Activated naive CD8-positive, alpha-beta T cell treated with anti-CD3 and anti-CD28 coated beads, Interleukin-2, amount 50 U/mL, for 24 hours (primary cell): Measurements from ENCODE around the gene USP4.
A peak's percentile ranks its signal among the peaks of the same experiment; 100 is the strongest.
"Not testable (repeated sequence)": the region's sequence is repeated elsewhere in the genome, so short reads cannot be mapped to it uniquely, and the experiment has no call there.

Experiments used
- ATAC-seq: fragments of 150-1000 bp; cut with Tn5 transposase; one replicate; pipeline ENCODE4 v1.10.0; 2021
- DNase-seq: peaks from one replicate; pipeline ENCODE4 v3.0.0; 2021
- H3K27ac Mint-ChIP-seq: one replicate; pipeline ENCODE4 v1.8.0; 2021; ENCODE audit warnings: mild to moderate bottlenecking, mixed read lengths
- H3K27me3 Mint-ChIP-seq: one replicate; pipeline ENCODE4 v1.8.0; 2021; ENCODE audit warnings: mixed read lengths
- H3K36me3 Mint-ChIP-seq: one replicate; pipeline ENCODE4 v1.8.0; 2021; ENCODE audit warnings: low read depth, mixed read lengths
- H3K4me1 Mint-ChIP-seq: one replicate; pipeline ENCODE4 v1.8.0; 2021; ENCODE audit warnings: mixed read lengths
- H3K4me3 Mint-ChIP-seq: one replicate; pipeline ENCODE4 v1.8.0; 2021; ENCODE audit warnings: mild to moderate bottlenecking, moderate library complexity, mixed read lengths
- H3K9me3 Mint-ChIP-seq: one replicate; pipeline ENCODE4 v1.8.0; 2021; ENCODE audit warnings: mixed read lengths

USP4 gene

DNA sequence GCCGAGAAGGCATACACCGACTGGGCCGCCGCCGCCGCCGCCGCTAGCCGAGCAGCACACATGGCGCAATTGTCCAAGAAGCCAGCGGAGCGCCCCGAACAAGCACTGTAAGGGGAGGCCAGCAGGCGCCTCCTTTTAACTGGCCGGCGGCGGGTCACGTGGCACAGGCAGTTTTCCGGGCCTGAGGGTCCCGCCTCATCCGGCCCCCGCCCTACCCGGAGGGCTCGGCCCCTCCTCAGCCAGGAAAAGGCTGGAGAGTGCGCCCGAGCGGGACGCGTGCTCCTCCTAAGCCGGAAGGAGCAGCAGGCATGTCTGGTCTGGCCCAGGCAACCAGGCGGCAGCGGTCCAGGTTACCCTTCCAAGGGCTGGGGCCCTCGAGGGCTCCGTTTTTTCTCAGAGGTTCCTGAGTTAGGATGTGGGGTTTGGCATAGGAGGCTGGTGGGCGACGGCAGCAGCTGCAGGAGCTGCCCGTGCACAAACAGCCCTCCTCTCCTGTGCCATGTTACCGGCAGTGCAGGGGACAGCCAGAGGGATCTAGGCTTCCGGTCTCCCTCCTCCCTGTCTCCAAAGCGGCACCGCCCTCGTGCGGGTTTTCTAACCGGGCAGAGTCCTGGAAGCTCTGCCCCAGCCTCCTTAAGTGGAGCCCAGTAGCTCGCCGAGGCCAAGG lies 18.5 kb upstream of the USP4 start, which contains the start of gene GPX1:
Gene GPX1, minus strand, starts transcription at position 137 of the 667 bp plus-strand sequence. Its CDS starts 75 bp downstream, at position 62.
- Mint-ChIP-seq H3K4me1 (peaks cover 44% of the 10 kb centered on the region), H3K4me3 (peak within 1 kb of the TSS; percentile 97), H3K9me3 (no peaks in the 10 kb centered on the region), H3K27ac (peak within 1 kb of the TSS; percentile 97), H3K36me3 (peaks cover 57% of the 10 kb centered on the region), H3K27me3 (no peaks in the 10 kb centered on the region)
- DNase-seq (peak; percentile 91), ATAC-seq (peak; percentile 88)

DNA sequence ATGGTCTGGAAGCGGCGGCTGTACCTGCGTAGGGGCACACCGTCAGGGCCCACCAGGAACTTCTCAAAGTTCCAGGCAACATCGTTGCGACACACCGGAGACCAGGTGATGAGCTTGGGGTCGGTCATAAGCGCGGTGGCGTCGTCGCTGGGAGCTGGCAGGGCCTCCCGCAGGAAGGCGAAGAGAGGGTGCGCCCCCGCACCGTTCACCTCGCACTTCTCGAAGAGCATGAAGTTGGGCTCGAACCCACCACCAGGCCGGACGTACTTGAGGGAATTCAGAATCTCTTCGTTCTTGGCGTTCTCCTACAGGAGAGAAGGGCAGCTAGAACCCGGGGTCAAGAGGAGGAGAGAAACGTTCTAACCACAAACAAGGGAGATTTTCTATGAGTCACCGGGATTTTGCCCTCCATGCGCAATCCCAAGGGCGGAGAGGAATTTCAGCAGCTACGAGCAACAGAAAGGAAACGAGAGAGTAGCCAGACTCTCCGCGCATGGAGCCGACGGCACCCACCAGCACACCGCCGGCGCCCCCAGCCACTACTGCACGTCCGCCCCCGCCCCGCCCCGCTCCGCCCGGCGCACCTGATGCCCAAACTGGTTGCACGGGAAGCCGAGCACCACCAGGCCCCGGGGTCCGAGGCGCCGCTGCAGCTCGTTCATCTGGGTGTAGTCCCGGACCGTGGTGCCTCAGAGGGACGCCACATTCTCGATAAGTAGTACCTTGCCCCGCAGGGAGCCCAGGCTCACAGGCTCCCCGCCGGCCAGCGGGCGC lies 17.8 kb upstream of the USP4 start:
- peak overlapping the region; percentile 97 for H3K27ac Mint-ChIP-seq
- peak overlapping the region; percentile 97 for H3K4me3 Mint-ChIP-seq
- ATAC-seq (peak; percentile 22), DNase-seq (peak; percentile 61)
- not testable (repeated sequence) for H3K27me3 Mint-ChIP-seq, H3K9me3 Mint-ChIP-seq
- H3K36me3 Mint-ChIP-seq = peaks cover 51% of the 10 kb centered on the region
- peaks cover 45% of the 10 kb centered on the region for H3K4me1 Mint-ChIP-seq

DNA sequence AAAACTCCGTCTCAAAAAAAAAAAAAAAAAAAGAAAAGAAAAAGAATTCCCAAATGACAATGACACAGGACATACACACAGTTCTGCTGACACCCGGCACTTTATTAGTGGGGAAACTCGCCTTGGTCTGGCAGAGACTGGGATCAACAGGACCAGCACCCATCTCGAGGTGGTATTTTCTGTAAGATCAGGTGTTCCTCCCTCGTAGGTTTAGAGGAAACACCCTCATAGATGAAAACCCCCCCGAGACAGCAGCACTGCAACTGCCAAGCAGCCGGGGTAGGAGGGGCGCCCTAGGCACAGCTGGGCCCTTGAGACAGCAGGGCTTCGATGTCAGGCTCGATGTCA lies 17.2 kb upstream of the USP4 start:
- H3K4me1 Mint-ChIP-seq = peaks cover 45% of the 10 kb centered on the region
- not testable (repeated sequence) for DNase-seq, ATAC-seq, H3K9me3 Mint-ChIP-seq, H3K27me3 Mint-ChIP-seq
- peak overlapping the region; percentile 97 for H3K27ac Mint-ChIP-seq
- H3K36me3 Mint-ChIP-seq = peaks cover 46% of the 10 kb centered on the region
- H3K4me3 Mint-ChIP-seq = peak overlapping the region; percentile 97

DNA sequence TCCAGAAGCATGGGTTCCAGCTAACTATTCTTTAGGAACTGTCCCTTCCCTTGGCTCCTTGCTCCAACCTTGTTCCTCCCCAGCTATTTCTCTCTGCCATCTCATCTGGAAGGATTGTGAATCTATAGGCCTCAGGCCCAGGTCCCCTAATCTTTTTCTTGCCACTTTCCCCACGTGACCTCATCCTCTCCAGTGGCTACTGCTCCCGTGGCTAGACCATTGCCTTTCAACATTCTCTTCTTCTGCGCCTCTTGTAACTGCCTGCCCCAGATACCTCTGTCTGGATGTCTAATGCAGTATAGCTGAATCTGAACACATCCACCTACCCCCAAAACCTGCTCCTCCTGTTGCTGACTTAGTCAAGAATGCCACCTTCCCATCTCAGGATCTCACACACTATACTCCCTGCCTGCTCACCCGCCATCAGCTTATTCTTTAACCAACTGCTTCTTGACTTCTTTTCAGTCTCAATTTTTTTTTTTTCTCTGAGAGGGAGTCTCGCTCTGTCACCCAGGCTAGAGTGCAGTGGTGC lies 13.1 kb upstream of the USP4 start:
- ATAC-seq (no peak), DNase-seq (no peak)
- Mint-ChIP-seq H3K36me3 (peaks cover 21% of the 10 kb centered on the region), H3K4me3 (no peak overlapping the region), H3K27me3 (no peaks in the 10 kb centered on the region), H3K9me3 (no peaks in the 10 kb centered on the region), H3K27ac (no peak overlapping the region), H3K4me1 (peaks cover 38% of the 10 kb centered on the region)

DNA sequence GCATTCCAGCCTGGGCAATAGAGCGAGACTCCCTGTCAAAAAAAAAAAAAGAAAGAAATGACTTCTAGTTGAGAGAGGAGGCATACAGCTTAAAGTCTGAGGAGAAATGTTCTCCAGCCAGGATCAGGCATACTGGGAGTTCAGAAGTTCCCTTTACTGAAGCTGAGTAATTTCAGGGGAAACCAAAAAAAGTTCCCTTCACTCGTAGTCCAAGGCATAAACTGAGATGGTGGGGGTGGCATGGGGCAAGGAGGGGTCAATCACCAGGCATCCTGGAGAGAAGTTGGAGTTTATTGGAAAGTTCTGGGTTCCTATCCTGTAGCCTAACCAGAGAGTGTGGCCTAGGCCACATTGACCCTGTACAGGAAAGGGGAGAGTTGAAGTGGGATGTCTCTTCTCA lies 12.4 kb upstream of the USP4 start:
- H3K27me3 Mint-ChIP-seq = no peaks in the 10 kb centered on the region
- H3K4me1 Mint-ChIP-seq = peaks cover 35% of the 10 kb centered on the region
- H3K9me3 Mint-ChIP-seq = no peaks in the 10 kb centered on the region
- DNase-seq (no peak), ATAC-seq (no peak)
- no peak overlapping the region for H3K4me3 Mint-ChIP-seq
- H3K27ac Mint-ChIP-seq = no peak overlapping the region
- H3K36me3 Mint-ChIP-seq = peaks cover 17% of the 10 kb centered on the region

DNA sequence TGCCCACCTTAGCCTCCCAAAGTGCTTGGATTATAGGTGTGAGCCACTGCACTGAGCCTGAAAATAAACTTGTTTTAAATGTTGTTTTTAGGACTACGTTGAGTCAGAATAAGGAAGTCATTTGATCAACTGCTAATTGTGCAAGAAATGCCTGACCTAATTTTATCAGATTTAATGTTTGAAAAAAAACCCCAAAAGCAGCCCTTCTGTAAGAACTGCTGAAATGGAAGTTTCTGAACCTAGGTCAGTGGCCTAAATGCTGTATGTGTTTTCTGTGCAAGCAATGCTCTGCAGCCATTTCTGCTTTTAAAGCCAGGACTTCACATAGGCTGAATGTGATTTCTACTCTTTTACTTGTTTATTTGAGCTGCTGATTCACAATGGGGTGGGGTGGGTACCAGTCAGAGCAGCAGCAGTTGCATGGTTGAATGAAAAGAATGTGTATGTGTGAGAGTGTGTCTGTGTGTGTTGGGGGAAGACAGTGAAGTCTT lies 11.7 kb upstream of the USP4 start:
- H3K4me1 Mint-ChIP-seq = peaks cover 34% of the 10 kb centered on the region
- ATAC-seq (no peak), DNase-seq (no peak)
- H3K9me3 Mint-ChIP-seq = no peaks in the 10 kb centered on the region
- peaks cover 14% of the 10 kb centered on the region for H3K36me3 Mint-ChIP-seq
- no peak overlapping the region for H3K4me3 Mint-ChIP-seq
- no peaks in the 10 kb centered on the region for H3K27me3 Mint-ChIP-seq
- no peak overlapping the region for H3K27ac Mint-ChIP-seq

DNA sequence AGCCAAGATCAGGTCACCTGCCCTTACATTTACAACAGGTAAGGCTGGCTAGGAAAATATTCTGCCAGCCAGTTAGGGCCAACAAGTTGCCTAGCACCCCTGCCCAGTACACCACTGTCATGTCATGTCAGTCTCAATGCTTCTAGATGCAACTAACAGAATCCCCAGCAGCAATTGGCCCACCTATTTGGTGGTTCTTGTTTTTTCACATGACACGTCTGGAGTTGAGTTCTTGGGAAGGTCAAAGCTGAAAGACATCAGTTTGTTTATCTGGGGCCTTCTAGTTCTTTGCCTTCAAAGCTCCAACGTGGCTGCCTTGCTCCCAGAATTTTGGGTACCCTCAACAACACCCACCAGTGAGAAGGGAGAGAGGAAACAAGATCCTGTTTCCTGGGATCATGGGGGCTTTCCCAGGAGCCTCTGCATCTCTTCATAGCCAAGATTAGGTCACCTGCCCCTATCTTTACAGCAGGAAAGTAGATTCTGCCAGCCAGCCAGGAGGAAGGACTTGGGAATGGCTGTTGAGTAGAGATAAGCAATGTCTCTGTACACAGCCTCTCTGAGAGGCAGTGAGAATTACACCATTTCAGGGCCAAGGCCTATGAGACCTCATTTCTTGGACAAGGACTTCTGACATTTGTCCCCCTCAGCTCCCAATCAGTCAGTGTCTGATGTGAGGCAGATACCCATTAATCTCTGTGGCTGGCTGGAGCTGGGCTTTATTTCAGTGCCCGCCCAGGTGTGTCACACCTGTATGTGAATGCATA lies 9.7 kb upstream of the USP4 start:
- Mint-ChIP-seq H3K36me3 (peaks cover 2% of the 10 kb centered on the region), H3K27ac (no peak overlapping the region), H3K9me3 (no peaks in the 10 kb centered on the region), H3K4me1 (peaks cover 34% of the 10 kb centered on the region), H3K27me3 (no peaks in the 10 kb centered on the region), H3K4me3 (no peak overlapping the region)
- ATAC-seq = no peak
- no peak for DNase-seq

DNA sequence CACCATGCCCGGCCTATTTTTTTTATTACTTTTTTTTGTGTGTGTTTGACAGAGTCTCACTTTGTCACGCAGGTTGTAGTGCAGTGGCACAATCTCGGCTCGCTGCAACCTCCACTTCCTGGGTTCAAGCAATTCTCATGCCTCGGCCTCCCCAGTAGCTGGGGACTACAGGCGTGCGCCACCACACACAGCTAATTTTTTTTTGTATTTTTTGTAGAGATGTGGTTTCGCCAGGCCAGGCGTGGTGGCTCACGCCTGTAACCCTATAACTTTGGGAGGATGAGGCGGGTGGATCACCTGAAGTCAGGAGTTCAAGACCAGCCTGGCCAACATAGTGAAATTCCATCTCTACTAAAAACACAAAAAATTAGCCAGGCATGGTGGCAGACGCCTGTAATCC lies 8.5 kb upstream of the USP4 start:
- not testable (repeated sequence) for ATAC-seq, H3K27ac Mint-ChIP-seq, H3K27me3 Mint-ChIP-seq, H3K36me3 Mint-ChIP-seq, H3K9me3 Mint-ChIP-seq, DNase-seq, H3K4me3 Mint-ChIP-seq
- peaks cover 36% of the 10 kb centered on the region for H3K4me1 Mint-ChIP-seq

DNA sequence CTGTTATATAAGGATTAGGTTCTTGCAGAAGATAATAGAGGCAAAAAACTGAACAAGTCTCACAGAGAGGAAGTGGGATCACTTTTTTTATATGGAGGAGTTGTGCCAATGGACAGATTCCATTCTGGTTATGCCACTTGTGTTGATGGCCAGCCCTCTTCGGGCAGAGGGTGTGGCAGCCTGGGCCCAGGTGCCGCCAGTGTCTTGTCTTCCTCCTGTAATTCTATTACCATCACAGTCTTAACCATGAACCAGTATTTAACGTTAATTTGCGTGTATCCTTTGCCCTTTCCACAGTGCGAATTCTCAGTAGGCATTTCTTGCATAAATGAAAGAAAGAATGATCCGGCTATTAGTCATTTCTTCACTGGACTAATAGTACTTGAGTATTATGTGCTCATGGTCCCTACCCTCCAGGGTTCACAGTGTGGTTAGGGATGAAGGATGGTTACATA lies 7.0 kb upstream of the USP4 start:
- H3K36me3 Mint-ChIP-seq = no peaks in the 10 kb centered on the region
- no peaks in the 10 kb centered on the region for H3K27me3 Mint-ChIP-seq
- no peak overlapping the region for H3K4me3 Mint-ChIP-seq
- ATAC-seq (no peak), DNase-seq (no peak)
- H3K4me1 Mint-ChIP-seq = peaks cover 40% of the 10 kb centered on the region
- no peak overlapping the region for H3K27ac Mint-ChIP-seq
- H3K9me3 Mint-ChIP-seq = peaks cover 2% of the 10 kb centered on the region

DNA sequence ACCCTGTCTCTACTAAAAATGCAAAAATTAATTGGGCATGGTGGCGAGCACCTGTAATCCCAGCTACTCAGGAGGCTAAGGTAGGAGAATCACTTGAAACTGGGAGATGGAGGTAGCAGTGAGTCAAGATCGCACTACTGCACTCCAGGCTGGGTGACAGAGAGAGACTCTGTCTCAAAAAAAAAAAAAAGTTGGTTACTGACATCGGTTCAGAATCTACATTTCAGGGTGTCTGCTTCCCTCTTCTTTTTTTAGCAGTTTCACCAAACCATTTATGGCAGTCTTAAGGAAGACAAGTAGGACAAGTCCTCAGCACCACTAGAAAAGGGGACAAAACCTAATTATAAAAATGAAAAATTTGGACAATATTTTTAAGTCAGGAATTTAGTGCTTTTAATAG lies 3.3 kb upstream of the USP4 start:
- peaks cover 59% of the 10 kb centered on the region for H3K4me1 Mint-ChIP-seq
- ATAC-seq (no peak), DNase-seq (no peak)
- H3K9me3 Mint-ChIP-seq = peaks cover 4% of the 10 kb centered on the region
- H3K4me3 Mint-ChIP-seq = no peak overlapping the region
- no peak overlapping the region for H3K27ac Mint-ChIP-seq
- H3K27me3 Mint-ChIP-seq = no peaks in the 10 kb centered on the region
- peaks cover 2% of the 10 kb centered on the region for H3K36me3 Mint-ChIP-seq

DNA sequence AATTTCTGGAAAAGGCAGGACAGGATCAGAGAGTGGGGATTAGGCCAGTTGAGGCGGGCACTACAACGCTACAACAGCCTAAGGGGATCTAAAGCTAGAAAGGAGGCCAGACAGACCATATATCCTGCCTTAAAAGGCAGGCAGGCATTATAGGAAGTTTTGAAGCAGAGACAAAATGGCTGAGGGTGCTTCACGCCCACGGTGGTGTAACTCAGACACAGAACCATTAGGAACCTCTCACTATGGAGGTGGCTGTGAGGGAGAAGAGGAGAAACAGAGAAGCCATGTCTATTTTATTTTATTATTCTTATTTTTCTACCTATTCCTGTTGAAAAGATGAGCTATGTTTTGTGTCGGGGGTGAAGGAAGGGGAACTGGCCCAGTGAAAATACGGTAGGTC lies 2.1 kb upstream of the USP4 start:
- ATAC-seq (no peak), DNase-seq (no peak)
- Mint-ChIP-seq H3K4me1 (peaks cover 62% of the 10 kb centered on the region), H3K27ac (peak overlapping the region; percentile 95), H3K9me3 (peaks cover 4% of the 10 kb centered on the region), H3K36me3 (peaks cover 4% of the 10 kb centered on the region), H3K27me3 (no peaks in the 10 kb centered on the region), H3K4me3 (peak overlapping the region; percentile 1)

DNA sequence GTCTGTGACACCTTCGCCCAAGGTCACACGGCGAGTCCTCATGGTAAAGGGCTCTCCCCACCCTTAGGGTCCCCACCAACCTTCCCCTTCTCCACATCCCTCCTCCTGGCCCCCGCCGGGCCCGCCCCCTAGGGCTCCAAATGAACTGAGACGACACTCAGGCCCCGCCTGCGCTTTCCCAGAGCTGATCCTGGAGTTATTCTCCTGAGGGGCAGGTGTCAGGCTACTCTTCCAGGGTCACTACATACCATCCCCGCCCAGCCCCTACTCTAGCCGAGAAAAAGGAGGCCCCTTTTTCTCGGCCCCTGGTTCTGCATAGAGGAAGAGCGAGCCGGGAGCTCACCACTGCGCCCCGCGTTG lies 292 bp downstream of the USP4 start:
- ATAC-seq (peak; percentile 1), DNase-seq (peak; percentile 42)
- Mint-ChIP-seq H3K36me3 (peaks cover 15% of the 10 kb centered on the region), H3K4me3 (peak overlapping the region; percentile 97), H3K9me3 (peaks cover 4% of the 10 kb centered on the region), H3K27me3 (no peaks in the 10 kb centered on the region), H3K4me1 (peaks cover 51% of the 10 kb centered on the region), H3K27ac (peak overlapping the region; percentile 97)

DNA sequence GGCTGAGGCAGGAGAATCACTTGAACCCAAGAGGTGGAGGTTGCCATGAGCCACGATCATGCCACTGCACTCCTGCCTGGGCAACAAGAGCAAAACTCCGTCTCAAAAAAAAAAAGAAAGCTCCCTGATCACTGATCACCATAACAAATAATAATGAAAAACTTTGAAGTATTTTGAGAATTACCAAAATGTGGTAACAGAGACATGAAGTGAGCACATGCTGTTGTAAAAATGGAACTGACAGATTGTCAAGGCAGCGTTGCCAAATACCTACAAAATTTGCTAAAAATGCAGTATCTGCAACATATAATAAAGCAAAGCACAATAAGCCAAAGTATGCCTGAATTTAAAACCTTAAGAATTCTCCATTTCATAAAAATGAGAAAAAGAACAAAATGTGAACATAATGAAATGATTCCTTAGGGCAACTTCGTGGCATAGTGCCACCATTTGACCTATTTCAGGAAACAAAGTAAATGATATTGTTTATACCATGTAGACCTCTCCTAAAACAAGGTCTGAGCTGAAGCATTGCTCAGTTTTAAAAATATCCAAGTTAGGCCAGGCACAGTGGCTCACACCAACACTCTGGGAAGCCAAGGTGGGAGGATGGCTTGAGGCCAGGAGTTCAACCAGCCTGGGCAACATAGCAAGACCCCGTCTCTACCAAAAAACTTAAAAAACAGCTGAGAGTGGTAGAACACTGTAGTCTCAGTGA lies 5.8 kb downstream of the USP4 start:
- Mint-ChIP-seq H3K27ac (peak overlapping the region; percentile 54), H3K36me3 (peaks cover 45% of the 10 kb centered on the region), H3K4me1 (peaks cover 27% of the 10 kb centered on the region), H3K4me3 (no peak overlapping the region), H3K27me3 (no peaks in the 10 kb centered on the region), H3K9me3 (no peaks in the 10 kb centered on the region)
- ATAC-seq (no peak), DNase-seq (no peak)

DNA sequence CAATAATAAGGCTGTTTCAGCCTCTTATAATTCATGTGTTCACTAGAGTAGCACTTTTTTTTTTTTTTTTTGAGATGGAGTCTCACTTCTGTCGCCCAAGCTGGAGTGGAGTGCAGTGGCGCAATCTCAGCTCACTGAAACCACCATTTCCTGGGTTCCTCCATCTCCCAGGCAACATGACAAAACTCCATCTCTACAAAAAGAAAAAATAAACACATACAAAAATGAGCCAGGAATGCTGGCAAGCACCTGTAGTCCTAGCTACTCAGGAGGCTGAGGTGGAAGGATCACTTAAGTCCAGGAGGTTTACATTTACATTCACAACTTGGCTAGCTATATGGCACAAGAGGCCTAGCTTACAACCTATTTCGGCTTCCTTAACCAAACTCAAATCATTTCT lies 6.8 kb downstream of the USP4 start:
- Mint-ChIP-seq H3K36me3 (peaks cover 48% of the 10 kb centered on the region), H3K9me3 (no peaks in the 10 kb centered on the region), H3K27me3 (no peaks in the 10 kb centered on the region), H3K27ac (no peak overlapping the region), H3K4me1 (peaks cover 19% of the 10 kb centered on the region), H3K4me3 (no peak overlapping the region)
- ATAC-seq (no peak), DNase-seq (no peak)
